GM23338 (cell line): ENCODE results near the gene UBTD1. TPM values are rescaled to one million over a fixed set of nuclear protein-coding genes. Genes with fewer than 3 reads are reported as not detected.

Experiments
- ATAC-seq: fragments of 200-7000 bp; cut with Tn5 transposase; 3 replicates; pipeline ENCODE4 v1.9.1; 2020
- DNase-seq: peaks from one replicate; pipeline ENCODE4 v3.0.0-alpha.2; 2015; ENCODE audit warnings: low spot score
- H2AFZ ChIP-seq: fragments of 200-600 bp; sonication (generic); 2 replicates; pipeline ENCODE4 v1.8.0; 2016; ENCODE audit warnings: antibody characterized with exemption, mild to moderate bottlenecking, moderate library complexity
- H3F3A ChIP-seq: fragments of 200-600 bp; sonication (generic); replicated peaks from 2 replicates; pipeline ENCODE4 v1.8.0; 2017; ENCODE audit warnings: antibody characterized with exemption, mixed run types, low read depth
- H3K27ac ChIP-seq: fragments of 200-600 bp; sonication (generic); 2 replicates; pipeline ENCODE4 v1.6.1; 2016; ENCODE audit warnings: low read depth
- H3K27me3 ChIP-seq: fragments of 200-600 bp; sonication (generic); 2 replicates; pipeline ENCODE4 v1.8.0; 2016; ENCODE audit warnings: mild to moderate bottlenecking, mixed run types, moderate library complexity; ENCODE audit not compliant: insufficient read depth
- H3K36me3 ChIP-seq: fragments of 200-600 bp; sonication (generic); 2 replicates; pipeline ENCODE4 v1.8.0; 2016; ENCODE audit warnings: mild to moderate bottlenecking; ENCODE audit not compliant: insufficient read depth
- H3K4me1 ChIP-seq: fragments of 200-600 bp; sonication (generic); 2 replicates; pipeline ENCODE4 v1.8.0; 2016; ENCODE audit warnings: mild to moderate bottlenecking, moderate library complexity; ENCODE audit not compliant: insufficient read depth
- H3K4me2 ChIP-seq: fragments of 200-600 bp; sonication (generic); 2 replicates; pipeline ENCODE4 v1.7.1; 2017; ENCODE audit warnings: mixed run types
- H3K4me3 ChIP-seq: fragments of 200-600 bp; sonication (generic); 2 replicates; pipeline ENCODE4 v1.6.1; 2016; ENCODE audit warnings: mixed run types
- H3K79me2 ChIP-seq: fragments of 200-600 bp; sonication (generic); replicated peaks from 2 replicates; pipeline ENCODE4 v1.8.0; 2017; ENCODE audit warnings: mild to moderate bottlenecking; ENCODE audit not compliant: insufficient read depth
- H3K9me2 ChIP-seq: fragments of 200-600 bp; sonication (generic); 2 replicates; pipeline ENCODE4 v1.8.0; 2017; ENCODE audit not compliant: insufficient read depth
- H4K20me1 ChIP-seq: fragments of 200-600 bp; sonication (generic); replicated peaks from 2 replicates; pipeline ENCODE4 v1.8.0; 2017; ENCODE audit warnings: mild to moderate bottlenecking; ENCODE audit not compliant: insufficient read depth
- H3K27ac Mint-ChIP-seq: 2 replicates; pipeline ENCODE4 v1.8.0; 2020; ENCODE audit warnings: inconsistent platforms, mild to moderate bottlenecking, moderate library complexity, mixed read lengths
- H3K27me3 Mint-ChIP-seq: 3 replicates; pipeline ENCODE4 v1.8.0; 2022; ENCODE audit warnings: low read depth, mild to moderate bottlenecking, moderate library complexity, mixed read lengths, inconsistent platforms; ENCODE audit not compliant: insufficient read depth, poor library complexity
- H3K36me3 Mint-ChIP-seq: 3 replicates; pipeline ENCODE4 v1.8.0; 2021; ENCODE audit warnings: low read depth, mild to moderate bottlenecking, inconsistent platforms, moderate library complexity, mixed read lengths
- H3K4me1 Mint-ChIP-seq: 3 replicates; pipeline ENCODE4 v1.8.0; 2020; ENCODE audit warnings: mild to moderate bottlenecking, inconsistent platforms, mixed read lengths
- H3K4me3 Mint-ChIP-seq: 3 replicates; pipeline ENCODE4 v1.8.0; 2021; ENCODE audit warnings: moderate library complexity, mild to moderate bottlenecking, inconsistent platforms, mixed read lengths
- H3K9me3 Mint-ChIP-seq: 3 replicates; pipeline ENCODE4 v1.8.0; 2020; ENCODE audit warnings: moderate library complexity, mild to moderate bottlenecking, inconsistent platforms, mixed read lengths
- CREB1 ChIP-seq: fragments of 250-450 bp; sonication (Bioruptor Pico); IDR thresholded peaks from 2 replicates; pipeline ENCODE4 v1.5.0; 2020; ENCODE audit warnings: low read depth, mild to moderate bottlenecking, moderate library complexity
- EZH2 ChIP-seq: fragments of 200-600 bp; sonication (generic); IDR thresholded peaks from one replicate; pipeline ENCODE4 v1.8.0; 2017; ENCODE audit warnings: antibody characterized with exemption, mild to moderate bottlenecking, low read depth; ENCODE audit not compliant: unreplicated experiment
- EZH2phosphoT487 ChIP-seq: fragments of 200-600 bp; sonication (generic); IDR thresholded peaks from one replicate; pipeline ENCODE4 v1.8.1; 2018; ENCODE audit warnings: antibody characterized with exemption; ENCODE audit not compliant: unreplicated experiment
- JUNB ChIP-seq: IDR thresholded peaks from one replicate; pipeline ENCODE4 v1.6.1; 2016; ENCODE audit warnings: antibody characterized with exemption; ENCODE audit not compliant: unreplicated experiment
- NANOG ChIP-seq: IDR thresholded peaks from 2 replicates; pipeline ENCODE4 v1.6.1; 2016; ENCODE audit warnings: antibody characterized with exemption, borderline replicate concordance
- POLR2AphosphoS5 ChIP-seq: IDR thresholded peaks from 2 replicates; pipeline ENCODE4 v1.6.1; 2016; ENCODE audit warnings: antibody characterized with exemption, low read depth
- STAT1 ChIP-seq: IDR thresholded peaks from one replicate; pipeline ENCODE4 v1.6.1; 2016; ENCODE audit warnings: antibody characterized with exemption; ENCODE audit not compliant: unreplicated experiment
- ZNF114 ChIP-seq: fragments of 250-450 bp; sonication (Bioruptor Pico); IDR thresholded peaks from 2 replicates; pipeline ENCODE4 v1.5.0; 2020; ENCODE audit warnings: mild to moderate bottlenecking, moderate library complexity
- ZNF331 ChIP-seq: fragments of 250-450 bp; sonication (Bioruptor Pico); IDR thresholded peaks from 2 replicates; pipeline ENCODE4 v1.5.0; 2020; ENCODE audit warnings: low read depth, mild to moderate bottlenecking, moderate library complexity
- polyA plus RNA-seq: library from polyadenylated mRNA; unstranded; fragments of >200 nt; fragmentation: Nextera tagmentation; extraction: Ambion mirVana; gene quantifications from 2 replicates; pipeline ENCODE4 v1.2.1, GENCODE V29; 2016
- total RNA-seq: library from RNA; depleted of rRNA; stranded (reverse); fragments of >200 nt; shearing (Covaris generic); gene quantifications from 2 replicates; pipeline ENCODE4 v1.2.3, GENCODE V29; 2014
- TF ChIP-seq, protein P1 (sequence below): IDR thresholded peaks from 2 replicates; pipeline ENCODE4 v1.6.1; 2016; ENCODE audit warnings: antibody characterized with exemption
- TF ChIP-seq, protein P2 (sequence below), 2 experiments: fragments of 200-600 bp in 1 of 2; sonication (generic) in 1 of 2; conservative IDR thresholded peaks; 2 replicates each; pipeline versions ENCODE4 v1.5.1 to v1.6.1; 2016 to 2017; ENCODE audit warnings: antibody characterized with exemption in 2 of 2, low read depth in 2 of 2, mild to moderate bottlenecking in 2 of 2, moderate library complexity in 1 of 2
- TF ChIP-seq, protein P3 (sequence below): IDR thresholded peaks from one replicate; pipeline ENCODE4 v1.6.1; 2018; ENCODE audit warnings: antibody characterized with exemption; ENCODE audit not compliant: unreplicated experiment
- TF ChIP-seq, protein P4 (sequence below): fragments of 250-450 bp; sonication (Bioruptor Pico); IDR thresholded peaks from 2 replicates; pipeline ENCODE4 v1.5.0; 2020; ENCODE audit warnings: mild to moderate bottlenecking, moderate library complexity

The UBTD1 gene
- total and polyA plus RNA-seq, 2 experiments from 2014 or later: 17.3 to 29.0 TPM

DNA sequence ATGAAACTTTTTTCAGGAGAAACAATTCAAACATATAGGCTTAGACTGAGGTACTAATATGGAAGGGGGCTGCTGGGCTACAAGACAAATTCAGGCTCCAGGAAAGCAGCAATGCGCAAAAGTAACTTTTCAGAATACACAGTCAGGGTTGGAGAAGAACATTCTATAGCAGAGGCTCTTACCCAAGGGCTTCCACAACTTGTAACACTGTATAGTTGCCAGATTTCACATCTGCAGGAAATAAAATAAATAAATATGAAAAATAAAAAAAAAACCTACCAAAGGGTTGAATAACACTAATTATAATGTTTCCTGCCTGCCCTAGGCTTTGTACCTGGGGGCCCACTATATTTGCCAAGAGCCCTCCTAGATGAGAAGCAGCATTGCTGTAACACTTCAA, 14.8 kb upstream of the UBTD1 start:
- peaks cover 2% of the 10 kb centered on the region for H3K27me3 Mint-ChIP-seq
- H3F3A ChIP-seq: peaks cover 13% of the 10 kb centered on the region
- no peak overlapping the region for H3K4me2 ChIP-seq
- no peaks in the 10 kb centered on the region; the same call in 1 of the 2 replicates for H3K36me3 ChIP-seq
- H3K4me1 ChIP-seq: peaks cover 16% of the 10 kb centered on the region
- DNase-seq: no peak
- H4K20me1 ChIP-seq: peaks cover 12% of the 10 kb centered on the region
- no peak overlapping the region for H3K27ac Mint-ChIP-seq
- H3K9me2 ChIP-seq: no peaks in the 10 kb centered on the region
- peaks cover 23% of the 10 kb centered on the region for H3K36me3 Mint-ChIP-seq
- ATAC-seq: no peak
- no peaks in the 10 kb centered on the region for H3K27me3 ChIP-seq
- H3K4me1 Mint-ChIP-seq: peaks cover 23% of the 10 kb centered on the region
- H2AFZ ChIP-seq: no peak overlapping the region
- no peak overlapping the region for H3K4me3 Mint-ChIP-seq
- H3K27ac ChIP-seq: 0 out of 2 replicates have a peak overlapping the region, but pooled peaks have one; percentile 34
- no peak overlapping the region for H3K4me3 ChIP-seq
- peaks cover 77% of the 10 kb centered on the region for H3K79me2 ChIP-seq
- TF ChIP-seq CREB1: no peak
- TF ChIP-seq POLR2AphosphoS5: no peak
- TF ChIP-seq, protein P1, sequence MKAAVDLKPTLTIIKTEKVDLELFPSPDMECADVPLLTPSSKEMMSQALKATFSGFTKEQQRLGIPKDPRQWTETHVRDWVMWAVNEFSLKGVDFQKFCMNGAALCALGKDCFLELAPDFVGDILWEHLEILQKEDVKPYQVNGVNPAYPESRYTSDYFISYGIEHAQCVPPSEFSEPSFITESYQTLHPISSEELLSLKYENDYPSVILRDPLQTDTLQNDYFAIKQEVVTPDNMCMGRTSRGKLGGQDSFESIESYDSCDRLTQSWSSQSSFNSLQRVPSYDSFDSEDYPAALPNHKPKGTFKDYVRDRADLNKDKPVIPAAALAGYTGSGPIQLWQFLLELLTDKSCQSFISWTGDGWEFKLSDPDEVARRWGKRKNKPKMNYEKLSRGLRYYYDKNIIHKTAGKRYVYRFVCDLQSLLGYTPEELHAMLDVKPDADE: no peak
- no peak for TF ChIP-seq EZH2phosphoT487
- no peak for TF ChIP-seq STAT1
- TF ChIP-seq, protein P2, sequence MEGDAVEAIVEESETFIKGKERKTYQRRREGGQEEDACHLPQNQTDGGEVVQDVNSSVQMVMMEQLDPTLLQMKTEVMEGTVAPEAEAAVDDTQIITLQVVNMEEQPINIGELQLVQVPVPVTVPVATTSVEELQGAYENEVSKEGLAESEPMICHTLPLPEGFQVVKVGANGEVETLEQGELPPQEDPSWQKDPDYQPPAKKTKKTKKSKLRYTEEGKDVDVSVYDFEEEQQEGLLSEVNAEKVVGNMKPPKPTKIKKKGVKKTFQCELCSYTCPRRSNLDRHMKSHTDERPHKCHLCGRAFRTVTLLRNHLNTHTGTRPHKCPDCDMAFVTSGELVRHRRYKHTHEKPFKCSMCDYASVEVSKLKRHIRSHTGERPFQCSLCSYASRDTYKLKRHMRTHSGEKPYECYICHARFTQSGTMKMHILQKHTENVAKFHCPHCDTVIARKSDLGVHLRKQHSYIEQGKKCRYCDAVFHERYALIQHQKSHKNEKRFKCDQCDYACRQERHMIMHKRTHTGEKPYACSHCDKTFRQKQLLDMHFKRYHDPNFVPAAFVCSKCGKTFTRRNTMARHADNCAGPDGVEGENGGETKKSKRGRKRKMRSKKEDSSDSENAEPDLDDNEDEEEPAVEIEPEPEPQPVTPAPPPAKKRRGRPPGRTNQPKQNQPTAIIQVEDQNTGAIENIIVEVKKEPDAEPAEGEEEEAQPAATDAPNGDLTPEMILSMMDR (conservative IDR thresholded peaks at IDR 0.05; ENCODE audit: low read depth in 2 of 2): no peak
- no peak for TF ChIP-seq EZH2
- no peak for TF ChIP-seq JUNB
- TF ChIP-seq ZNF114: no peak
- TF ChIP-seq, protein P3, sequence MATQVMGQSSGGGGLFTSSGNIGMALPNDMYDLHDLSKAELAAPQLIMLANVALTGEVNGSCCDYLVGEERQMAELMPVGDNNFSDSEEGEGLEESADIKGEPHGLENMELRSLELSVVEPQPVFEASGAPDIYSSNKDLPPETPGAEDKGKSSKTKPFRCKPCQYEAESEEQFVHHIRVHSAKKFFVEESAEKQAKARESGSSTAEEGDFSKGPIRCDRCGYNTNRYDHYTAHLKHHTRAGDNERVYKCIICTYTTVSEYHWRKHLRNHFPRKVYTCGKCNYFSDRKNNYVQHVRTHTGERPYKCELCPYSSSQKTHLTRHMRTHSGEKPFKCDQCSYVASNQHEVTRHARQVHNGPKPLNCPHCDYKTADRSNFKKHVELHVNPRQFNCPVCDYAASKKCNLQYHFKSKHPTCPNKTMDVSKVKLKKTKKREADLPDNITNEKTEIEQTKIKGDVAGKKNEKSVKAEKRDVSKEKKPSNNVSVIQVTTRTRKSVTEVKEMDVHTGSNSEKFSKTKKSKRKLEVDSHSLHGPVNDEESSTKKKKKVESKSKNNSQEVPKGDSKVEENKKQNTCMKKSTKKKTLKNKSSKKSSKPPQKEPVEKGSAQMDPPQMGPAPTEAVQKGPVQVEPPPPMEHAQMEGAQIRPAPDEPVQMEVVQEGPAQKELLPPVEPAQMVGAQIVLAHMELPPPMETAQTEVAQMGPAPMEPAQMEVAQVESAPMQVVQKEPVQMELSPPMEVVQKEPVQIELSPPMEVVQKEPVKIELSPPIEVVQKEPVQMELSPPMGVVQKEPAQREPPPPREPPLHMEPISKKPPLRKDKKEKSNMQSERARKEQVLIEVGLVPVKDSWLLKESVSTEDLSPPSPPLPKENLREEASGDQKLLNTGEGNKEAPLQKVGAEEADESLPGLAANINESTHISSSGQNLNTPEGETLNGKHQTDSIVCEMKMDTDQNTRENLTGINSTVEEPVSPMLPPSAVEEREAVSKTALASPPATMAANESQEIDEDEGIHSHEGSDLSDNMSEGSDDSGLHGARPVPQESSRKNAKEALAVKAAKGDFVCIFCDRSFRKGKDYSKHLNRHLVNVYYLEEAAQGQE: no peak
- TF ChIP-seq, protein P4, sequence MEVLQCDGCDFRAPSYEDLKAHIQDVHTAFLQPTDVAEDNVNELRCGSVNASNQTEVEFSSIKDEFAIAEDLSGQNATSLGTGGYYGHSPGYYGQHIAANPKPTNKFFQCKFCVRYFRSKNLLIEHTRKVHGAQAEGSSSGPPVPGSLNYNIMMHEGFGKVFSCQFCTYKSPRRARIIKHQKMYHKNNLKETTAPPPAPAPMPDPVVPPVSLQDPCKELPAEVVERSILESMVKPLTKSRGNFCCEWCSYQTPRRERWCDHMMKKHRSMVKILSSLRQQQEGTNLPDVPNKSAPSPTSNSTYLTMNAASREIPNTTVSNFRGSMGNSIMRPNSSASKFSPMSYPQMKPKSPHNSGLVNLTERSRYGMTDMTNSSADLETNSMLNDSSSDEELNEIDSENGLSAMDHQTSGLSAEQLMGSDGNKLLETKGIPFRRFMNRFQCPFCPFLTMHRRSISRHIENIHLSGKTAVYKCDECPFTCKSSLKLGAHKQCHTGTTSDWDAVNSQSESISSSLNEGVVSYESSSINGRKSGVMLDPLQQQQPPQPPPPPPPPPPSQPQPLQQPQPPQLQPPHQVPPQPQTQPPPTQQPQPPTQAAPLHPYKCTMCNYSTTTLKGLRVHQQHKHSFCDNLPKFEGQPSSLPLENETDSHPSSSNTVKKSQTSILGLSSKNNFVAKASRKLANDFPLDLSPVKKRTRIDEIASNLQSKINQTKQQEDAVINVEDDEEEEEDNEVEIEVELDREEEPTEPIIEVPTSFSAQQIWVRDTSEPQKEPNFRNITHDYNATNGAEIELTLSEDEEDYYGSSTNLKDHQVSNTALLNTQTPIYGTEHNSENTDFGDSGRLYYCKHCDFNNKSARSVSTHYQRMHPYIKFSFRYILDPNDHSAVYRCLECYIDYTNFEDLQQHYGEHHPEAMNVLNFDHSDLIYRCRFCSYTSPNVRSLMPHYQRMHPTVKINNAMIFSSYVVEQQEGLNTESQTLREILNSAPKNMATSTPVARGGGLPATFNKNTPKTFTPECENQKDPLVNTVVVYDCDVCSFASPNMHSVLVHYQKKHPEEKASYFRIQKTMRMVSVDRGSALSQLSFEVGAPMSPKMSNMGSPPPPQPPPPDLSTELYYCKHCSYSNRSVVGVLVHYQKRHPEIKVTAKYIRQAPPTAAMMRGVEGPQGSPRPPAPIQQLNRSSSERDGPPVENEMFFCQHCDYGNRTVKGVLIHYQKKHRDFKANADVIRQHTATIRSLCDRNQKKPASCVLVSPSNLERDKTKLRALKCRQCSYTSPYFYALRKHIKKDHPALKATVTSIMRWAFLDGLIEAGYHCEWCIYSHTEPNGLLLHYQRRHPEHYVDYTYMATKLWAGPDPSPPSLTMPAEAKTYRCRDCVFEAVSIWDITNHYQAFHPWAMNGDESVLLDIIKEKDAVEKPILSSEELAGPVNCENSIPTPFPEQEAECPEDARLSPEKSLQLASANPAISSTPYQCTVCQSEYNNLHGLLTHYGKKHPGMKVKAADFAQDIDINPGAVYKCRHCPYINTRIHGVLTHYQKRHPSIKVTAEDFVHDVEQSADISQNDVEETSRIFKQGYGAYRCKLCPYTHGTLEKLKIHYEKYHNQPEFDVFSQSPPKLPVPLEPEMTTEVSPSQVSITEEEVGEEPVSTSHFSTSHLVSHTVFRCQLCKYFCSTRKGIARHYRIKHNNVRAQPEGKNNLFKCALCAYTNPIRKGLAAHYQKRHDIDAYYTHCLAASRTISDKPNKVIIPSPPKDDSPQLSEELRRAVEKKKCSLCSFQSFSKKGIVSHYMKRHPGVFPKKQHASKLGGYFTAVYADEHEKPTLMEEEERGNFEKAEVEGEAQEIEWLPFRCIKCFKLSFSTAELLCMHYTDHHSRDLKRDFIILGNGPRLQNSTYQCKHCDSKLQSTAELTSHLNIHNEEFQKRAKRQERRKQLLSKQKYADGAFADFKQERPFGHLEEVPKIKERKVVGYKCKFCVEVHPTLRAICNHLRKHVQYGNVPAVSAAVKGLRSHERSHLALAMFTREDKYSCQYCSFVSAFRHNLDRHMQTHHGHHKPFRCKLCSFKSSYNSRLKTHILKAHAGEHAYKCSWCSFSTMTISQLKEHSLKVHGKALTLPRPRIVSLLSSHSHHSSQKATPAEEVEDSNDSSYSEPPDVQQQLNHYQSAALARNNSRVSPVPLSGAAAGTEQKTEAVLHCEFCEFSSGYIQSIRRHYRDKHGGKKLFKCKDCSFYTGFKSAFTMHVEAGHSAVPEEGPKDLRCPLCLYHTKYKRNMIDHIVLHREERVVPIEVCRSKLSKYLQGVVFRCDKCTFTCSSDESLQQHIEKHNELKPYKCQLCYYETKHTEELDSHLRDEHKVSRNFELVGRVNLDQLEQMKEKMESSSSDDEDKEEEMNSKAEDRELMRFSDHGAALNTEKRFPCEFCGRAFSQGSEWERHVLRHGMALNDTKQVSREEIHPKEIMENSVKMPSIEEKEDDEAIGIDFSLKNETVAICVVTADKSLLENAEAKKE (CRISPR knock-in tag): no peak
- no peak for TF ChIP-seq ZNF331 (CRISPR knock-in tag)
- no peak for TF ChIP-seq NANOG
- no peaks in the 10 kb centered on the region for H3K9me3 Mint-ChIP-seq
